GM21526 (cell line): ENCODE data around the gene APMAP.
"Not testable (repeated sequence)": the region's sequence is repeated elsewhere in the genome, so short reads cannot be mapped to it uniquely, and the experiment has no call there.

Source experiments
- ATAC-seq: cut with Tn5 transposase; IDR thresholded peaks from one replicate; pipeline ENCODE4 v1.9.1; 2021; ENCODE audit warnings: moderate library complexity; ENCODE audit not compliant: unreplicated experiment, low FRiP score

Gene APMAP

GRCh38 chr20:24955045-24955444 is 37.5 kb downstream of the APMAP start:
- no peak for ATAC-seq

GRCh38 chr20:24954566-24954965 is 38.0 kb downstream of the APMAP start:
- no peak for ATAC-seq

DNA sequence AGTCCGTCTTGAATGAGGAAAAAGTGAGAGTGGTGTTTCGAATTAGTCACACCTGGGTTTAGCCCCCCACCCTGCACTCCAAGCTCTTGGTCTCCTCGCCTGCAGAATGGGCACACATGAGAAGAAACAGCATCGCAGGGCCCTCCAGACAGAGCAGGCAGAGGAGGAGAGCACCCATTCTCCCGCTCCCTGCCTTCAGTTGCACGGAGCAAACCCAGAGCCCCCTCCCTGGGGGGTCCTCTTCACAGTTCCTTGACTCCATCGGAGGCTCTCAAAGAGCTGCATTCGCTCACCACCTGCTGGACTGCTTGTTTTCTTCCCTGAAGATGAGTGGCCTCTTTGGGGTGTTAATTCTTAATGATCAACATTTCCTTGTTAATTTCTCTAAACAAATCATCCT is 38.4 kb downstream of the APMAP start:
- no peak for ATAC-seq

DNA sequence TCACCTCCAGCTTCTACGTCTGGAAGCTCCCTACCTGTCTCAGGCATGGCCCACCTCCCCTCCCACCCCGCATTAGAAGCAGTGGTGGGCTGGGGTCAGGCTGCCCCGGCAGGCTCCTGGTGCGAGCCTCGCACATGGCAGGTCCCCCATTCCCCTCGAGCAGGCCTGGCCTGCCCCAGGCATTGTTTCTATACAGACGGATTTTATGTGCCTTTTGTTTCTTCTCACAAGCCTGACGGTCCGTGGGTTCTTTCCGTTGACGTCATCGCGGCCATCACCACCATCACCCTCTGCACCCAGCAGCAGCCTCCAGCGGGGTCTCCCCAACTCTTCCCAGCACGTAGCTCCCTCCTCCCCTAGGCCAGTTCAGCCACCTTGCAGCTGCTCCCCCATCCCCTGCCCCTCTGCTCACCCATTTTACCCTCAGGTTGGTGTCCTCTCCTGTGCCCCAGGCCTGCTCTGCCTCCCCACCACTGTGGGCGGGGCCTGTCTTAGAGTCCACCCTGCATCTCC is 38.9 kb downstream of the APMAP start:
- no peak for ATAC-seq

GRCh38 chr20:24953209-24953575 is 39.4 kb downstream of the APMAP start:
- ATAC-seq, result no peak

DNA sequence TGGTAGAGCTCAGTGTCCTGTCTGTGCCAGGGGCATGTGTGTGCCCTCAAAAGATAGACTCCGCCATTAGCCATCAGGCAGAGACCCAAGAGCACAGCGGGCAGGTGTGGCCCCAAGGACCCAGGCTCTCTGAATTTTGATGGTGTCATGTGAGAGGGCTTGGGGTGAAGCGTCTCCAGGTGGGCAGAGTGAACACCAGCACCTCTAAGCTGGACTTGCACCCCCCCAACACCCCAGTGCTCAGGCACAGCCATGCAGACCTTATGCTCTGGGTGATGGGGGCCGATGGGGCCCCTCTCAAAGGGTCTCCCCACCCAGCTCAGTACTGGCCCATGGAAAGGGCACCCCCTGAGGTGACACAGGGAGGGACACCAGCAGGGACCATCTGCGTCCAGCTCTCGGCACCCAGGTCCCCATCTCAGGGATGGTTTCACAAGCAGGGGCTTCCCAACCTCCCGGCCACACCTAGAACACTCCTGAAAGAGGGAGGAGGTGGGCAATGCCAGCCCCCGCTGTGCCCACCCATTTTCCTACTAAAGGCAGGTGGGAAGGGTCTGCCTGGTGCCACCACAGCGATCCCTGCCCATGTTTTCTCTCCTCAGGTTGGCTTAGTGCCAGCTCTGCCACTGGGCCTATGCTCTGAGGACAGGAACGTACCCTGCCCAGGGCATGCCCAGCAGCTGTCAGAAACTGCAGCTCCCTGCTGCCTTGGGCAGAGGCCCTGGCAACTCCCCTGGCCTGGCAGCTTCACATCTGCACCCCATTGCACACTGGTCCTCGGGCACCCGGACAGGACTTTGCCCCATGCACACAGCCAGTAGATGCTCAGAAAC is 40.0 kb downstream of the APMAP start:
- no peak for ATAC-seq

- ATAC-seq, result no peak
Observed at GRCh38 chr20:24951536-24952083, 40.9 kb downstream of the APMAP start.

DNA sequence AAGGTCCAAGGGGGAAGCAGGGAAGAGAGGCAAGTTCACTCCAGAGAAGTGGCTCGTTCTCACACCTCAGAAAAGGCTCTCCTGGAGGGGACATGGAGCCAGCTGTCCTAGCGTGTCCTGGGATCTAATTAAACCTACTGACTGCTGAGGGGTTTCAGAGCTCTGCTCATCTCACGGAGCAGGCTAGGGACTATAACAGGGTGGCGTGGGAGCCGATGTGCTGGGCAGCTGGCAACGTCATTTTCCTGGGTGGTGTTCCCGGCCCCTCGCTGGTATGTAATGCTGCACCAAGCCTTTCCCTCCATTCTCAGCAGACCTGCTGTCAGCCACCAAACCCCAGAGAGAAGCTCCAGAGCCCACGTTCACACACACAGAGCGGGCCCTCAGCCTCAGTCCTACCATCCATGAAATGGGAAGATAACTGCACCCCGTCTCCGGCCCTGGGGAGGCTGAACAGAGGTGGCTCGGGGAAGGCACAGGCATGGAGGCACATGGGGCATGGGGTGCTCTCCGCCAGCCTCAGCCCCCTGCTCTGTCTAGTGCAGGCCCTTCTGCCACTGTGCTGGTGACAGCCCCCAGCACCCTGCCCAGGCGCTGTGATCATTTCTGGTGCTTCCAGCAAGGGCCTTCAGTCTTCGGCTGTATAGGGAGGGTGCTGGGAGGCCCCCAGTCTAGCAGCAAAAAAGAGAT is 41.6 kb downstream of the APMAP start:
- ATAC-seq, result no peak

DNA sequence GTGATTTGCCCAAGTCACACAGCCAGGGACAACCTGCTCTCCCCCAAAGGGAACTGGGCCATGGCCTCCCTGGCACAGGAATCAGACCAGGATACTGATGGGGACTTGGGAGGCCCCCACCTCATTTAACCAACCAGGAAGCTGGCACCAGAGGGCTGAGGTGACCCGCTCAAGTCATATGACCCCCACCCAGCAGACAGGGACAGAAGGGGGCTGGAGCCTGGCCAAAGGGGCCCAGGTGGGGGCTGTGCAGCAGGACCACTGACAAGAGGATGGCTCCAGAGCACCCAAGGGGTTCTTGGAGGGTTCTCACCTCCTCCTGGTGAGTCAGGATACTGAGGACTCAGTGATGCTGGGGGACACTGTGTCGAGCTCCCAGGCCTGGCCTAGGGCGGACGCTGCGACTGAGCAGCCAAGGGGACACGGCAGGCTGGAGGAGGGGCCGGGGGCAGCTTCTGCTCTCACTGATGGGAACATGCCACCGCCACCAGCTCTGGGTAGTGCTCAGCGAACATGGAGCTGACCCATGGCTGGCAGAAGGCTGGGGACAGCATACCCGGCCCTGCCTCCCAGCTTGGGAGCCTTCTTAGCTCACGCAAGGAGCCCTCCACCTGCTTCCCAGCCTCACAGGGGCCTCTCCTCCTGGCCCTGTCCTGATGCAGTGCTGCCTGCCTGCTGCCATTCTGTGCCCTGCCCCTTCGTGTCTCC is 42.3 kb downstream of the APMAP start:
- no peak for ATAC-seq

- ATAC-seq, result no peak
Observed at GRCh38 chr20:24949756-24950127, 42.8 kb downstream of the APMAP start.

- ATAC-seq, result no peak
Observed at GRCh38 chr20:24948939-24949679, 43.4 kb downstream of the APMAP start, which contains the start of gene CST7. CST7 (plus strand) TSS chr20:24949269; CDS start chr20:24949506, 237 bp downstream.

- ATAC-seq, result not testable (repeated sequence)
Observed at GRCh38 chr20:24948396-24948938, 44.1 kb downstream of the APMAP start.

- ATAC-seq, result not testable (repeated sequence)
Observed at GRCh38 chr20:24946376-24946775, 46.2 kb downstream of the APMAP start.

GRCh38 chr20:24943731-24944130 is 48.8 kb downstream of the APMAP start:
- no peak for ATAC-seq

DNA sequence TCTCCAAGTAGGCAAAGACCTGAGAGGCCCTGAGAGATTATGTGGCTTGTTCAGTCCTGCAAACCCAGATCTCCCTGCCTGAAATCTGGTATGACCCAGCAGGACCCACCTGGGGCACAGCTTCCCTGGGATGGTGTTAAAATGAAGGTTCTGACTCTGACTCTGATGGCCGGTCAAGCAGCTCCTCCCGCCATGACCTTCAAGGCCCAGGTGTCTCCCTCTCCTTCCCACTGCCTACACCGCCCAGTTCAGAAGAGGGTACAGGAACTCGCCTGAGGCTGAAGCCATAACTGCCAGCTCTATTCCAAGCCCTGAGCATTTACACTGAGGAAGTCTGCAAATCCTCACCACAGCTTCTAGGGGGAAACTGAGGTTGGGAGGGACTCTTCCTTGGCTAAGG is 49.4 kb downstream of the APMAP start:
- ATAC-seq, result no peak

DNA sequence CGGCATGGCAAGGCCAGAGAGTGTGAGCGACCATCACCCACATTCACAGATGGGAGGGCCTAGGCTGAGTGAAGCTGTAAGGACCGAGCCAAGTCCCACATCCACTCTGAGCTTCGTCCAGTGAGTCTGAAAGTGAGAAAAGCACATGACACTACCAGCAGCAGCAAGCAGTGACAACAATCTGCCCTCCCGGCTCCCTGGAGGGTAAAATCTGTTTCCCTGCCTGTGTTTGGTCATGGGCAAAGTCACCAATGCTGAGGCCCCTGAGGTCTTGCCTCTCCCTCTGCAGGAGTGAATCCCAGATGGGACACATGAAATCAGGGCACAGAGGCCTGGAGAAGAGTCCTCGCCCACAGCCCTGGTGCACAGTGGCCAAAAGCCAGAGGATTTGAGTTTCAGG is 49.9 kb downstream of the APMAP start:
- no peak for ATAC-seq

DNA sequence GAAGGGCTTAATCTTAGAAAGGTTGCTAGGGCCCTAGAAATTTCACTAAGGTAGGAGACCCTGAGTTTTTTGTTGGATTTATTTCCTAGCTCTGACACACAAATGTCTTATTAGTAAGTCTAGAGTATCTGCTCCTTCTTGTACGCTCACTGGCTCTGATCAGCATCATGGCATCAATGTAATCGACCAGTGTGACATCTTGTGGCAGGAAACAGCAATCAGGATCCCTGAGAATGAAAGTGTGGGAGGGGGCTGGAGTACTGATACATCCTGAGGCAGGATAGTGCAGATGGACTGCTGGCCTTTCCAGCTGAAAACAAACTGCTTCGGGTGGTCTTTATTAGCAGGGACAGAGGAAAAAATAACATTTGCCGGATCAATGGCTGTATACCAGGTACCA is 53.5 kb downstream of the APMAP start:
- ATAC-seq, result no peak

DNA sequence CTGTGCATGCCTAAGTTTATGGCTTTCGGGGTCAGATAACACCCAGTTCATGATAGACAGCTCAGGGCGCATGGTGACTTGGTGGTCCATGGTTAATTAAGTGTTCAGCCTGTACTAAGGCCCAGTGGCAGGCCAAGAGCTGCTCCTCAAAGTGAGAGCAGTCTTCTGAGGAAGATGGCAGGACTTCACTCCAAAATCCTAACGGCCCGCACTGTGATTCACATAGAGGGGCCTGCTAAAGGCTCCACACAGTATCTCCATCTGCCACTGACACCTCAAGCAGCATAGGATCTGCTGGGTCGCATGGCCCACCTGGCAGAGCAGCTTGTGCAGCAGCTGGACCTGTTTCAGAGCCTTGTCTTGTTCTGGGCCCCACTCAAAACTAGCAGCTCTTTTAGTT is 54.1 kb downstream of the APMAP start:
- no peak for ATAC-seq

DNA sequence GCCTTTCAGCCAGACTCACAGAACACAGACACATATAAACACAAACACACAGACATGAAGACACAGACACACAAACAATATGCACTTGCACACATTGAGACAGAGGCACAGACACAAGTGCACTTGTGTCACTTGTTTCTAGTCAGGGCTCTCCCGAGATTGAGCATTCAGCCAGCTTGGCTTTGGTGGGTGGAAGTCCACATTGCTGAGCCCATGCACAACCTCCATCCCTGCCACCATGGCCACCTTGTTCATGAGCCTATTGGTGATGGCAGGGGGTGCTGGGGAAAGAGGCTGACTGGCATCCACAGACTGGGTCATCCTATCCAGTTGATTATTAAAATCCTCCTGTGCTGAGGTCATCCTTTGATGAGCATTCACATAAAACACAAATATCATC is 55.0 kb downstream of the APMAP start:
- ATAC-seq, result no peak
